NOMO-1 treated with DMSO at 0.1 percent for 48 hours (cell line): ENCODE data around the gene KRT6B.
"Not testable (repeated sequence)": the region's sequence is repeated elsewhere in the genome, so short reads cannot be mapped to it uniquely, and the experiment has no call there.

Source experiments
- DNase-seq: peaks from one replicate; lab custom pipeline; 2025; ENCODE audit not compliant: unreplicated experiment; lab: John Stamatoyannopoulos, UW

Gene KRT6B

GRCh38 chr12:52415870-52416750 is 35.8 kb downstream of the KRT6B start:
- no peak for DNase-seq

GRCh38 chr12:52414936-52415335 is 37.0 kb downstream of the KRT6B start:
- DNase-seq, result no peak

GRCh38 chr12:52413782-52414345 is 38.1 kb downstream of the KRT6B start:
- no peak for DNase-seq

GRCh38 chr12:52413202-52413601 is 38.7 kb downstream of the KRT6B start:
- DNase-seq, result no peak

- no peak for DNase-seq
Measured at GRCh38 chr12:52411815-52412214, 40.1 kb downstream of the KRT6B start.

- DNase-seq, result not testable (repeated sequence)
Measured at GRCh38 chr12:52410589-52411248, 41.2 kb downstream of the KRT6B start.

- DNase-seq, result no peak
Measured at GRCh38 chr12:52407918-52408317, 44.0 kb downstream of the KRT6B start.

GRCh38 chr12:52405922-52406385 is 46.0 kb downstream of the KRT6B start, which contains the start of gene KRT82:
Gene KRT82, minus strand, starts transcription at chr12:52406335. Its CDS starts 58 bp downstream, at chr12:52406277.
- no peak for DNase-seq

- DNase-seq, result no peak
Measured at GRCh38 chr12:52404951-52405350, 47.0 kb downstream of the KRT6B start.

- no peak for DNase-seq
Measured at GRCh38 chr12:52403561-52403960, 48.4 kb downstream of the KRT6B start.

GRCh38 chr12:52402873-52403540 is 48.9 kb downstream of the KRT6B start:
- no peak for DNase-seq

GRCh38 chr12:52402377-52402776 is 49.6 kb downstream of the KRT6B start:
- DNase-seq, result no peak

- DNase-seq, result no peak
Measured at GRCh38 chr12:52401926-52402325, 50.0 kb downstream of the KRT6B start.

GRCh38 chr12:52401526-52401925 is 50.4 kb downstream of the KRT6B start:
- no peak for DNase-seq

GRCh38 chr12:52400906-52401305 is 51.0 kb downstream of the KRT6B start:
- no peak for DNase-seq

- DNase-seq, result no peak
Measured at GRCh38 chr12:52399756-52400155, 52.2 kb downstream of the KRT6B start.

- DNase-seq, result no peak
Measured at GRCh38 chr12:52398176-52398575, 53.8 kb downstream of the KRT6B start.

- DNase-seq, result no peak
Measured at GRCh38 chr12:52396656-52397055, 55.3 kb downstream of the KRT6B start.
